Vagina (tissue), 2 donors: ENCODE measurements around the gene PRSS36. TPM values are rescaled to one million over a fixed set of nuclear protein-coding genes. Genes with fewer than 3 reads are reported as not detected.

Experiments used
- DNase-seq, 2 donors: peaks; one replicate each; pipeline ENCODE4 v3.0.0-alpha.2; 2017; ENCODE audit errors: extremely low spot score in 2 of 2
- H3K27ac ChIP-seq: fragments of 200-600 bp; sonication (generic); one replicate; pipeline ENCODE4 v1.5.1; 2019
- H3K27me3 ChIP-seq: fragments of 200-600 bp; sonication (generic); one replicate; pipeline ENCODE4 v1.5.1; 2019
- H3K36me3 ChIP-seq, 2 donors: fragments of 200-600 bp; sonication (generic); one replicate each; pipeline ENCODE4 v1.5.1; 2017 to 2019
- H3K4me1 ChIP-seq: fragments of 200-600 bp; sonication (generic); one replicate; pipeline ENCODE4 v1.5.1; 2019
- H3K4me3 ChIP-seq, 2 donors: fragments of 200-600 bp; sonication (generic); 1 replicate in 1 of 2; 2 replicates in 1 of 2; pipeline ENCODE4 v1.5.1; 2016 to 2019
- H3K9me3 ChIP-seq: fragments of 200-600 bp; sonication (generic); one replicate; pipeline ENCODE4 v1.5.1; 2019
- POLR2A ChIP-seq, 2 donors: fragments of 450-650 bp; IDR thresholded peaks; one replicate each; pipeline ENCODE4 v1.6.1; 2017; ENCODE audit warnings: antibody characterized with exemption in 2 of 2, mild to moderate bottlenecking in 2 of 2, moderate library complexity in 2 of 2
- POLR2AphosphoS5 ChIP-seq, 2 donors: sonication (generic); formaldehyde crosslinking; IDR thresholded peaks; one replicate each; pipeline ENCODE4 v1.9.0; 2017; ENCODE audit warnings: antibody characterized with exemption in 2 of 2, mild to moderate bottlenecking in 2 of 2, low read depth in 1 of 2; ENCODE audit not compliant: insufficient read depth in 1 of 2
- intact Hi-C: fragments of 100-400 bp; cut with DNase I; formaldehyde crosslinking; loops from one replicate; pipeline ENCODE4 v1.15.1; 2023
- total RNA-seq: library from RNA; depleted of rRNA; stranded (reverse); fragments of >200 nt; gene quantifications from one replicate; pipeline ENCODE4 v1.2.3, GENCODE V29; 2016
- TF ChIP-seq, protein P1 (sequence below), 3 experiments: fragments of 450-650 bp in 2 of 3; fragments of 200-600 bp in 1 of 3; sonication (generic) in 1 of 3; IDR thresholded peaks; one replicate each; pipeline ENCODE4 v1.5.1; 2017 to 2019; ENCODE audit warnings: antibody characterized with exemption in 3 of 3, mild to moderate bottlenecking in 2 of 3, moderate library complexity in 2 of 3

PRSS36 gene
- total RNA-seq, 1 donor from 2014 or later = 1.2 TPM

- Histone ChIP-seq H3K27ac (no peak overlapping the region), H3K36me3 (peaks cover 0 to 32% of the 10 kb centered on the region in 2 donors), H3K9me3 (no peaks in the 10 kb centered on the region), H3K4me3 (no peak overlapping the region), H3K27me3 (no peaks in the 10 kb centered on the region), H3K4me1 (peaks cover 25% of the 10 kb centered on the region)
- TF ChIP-seq, protein P1, sequence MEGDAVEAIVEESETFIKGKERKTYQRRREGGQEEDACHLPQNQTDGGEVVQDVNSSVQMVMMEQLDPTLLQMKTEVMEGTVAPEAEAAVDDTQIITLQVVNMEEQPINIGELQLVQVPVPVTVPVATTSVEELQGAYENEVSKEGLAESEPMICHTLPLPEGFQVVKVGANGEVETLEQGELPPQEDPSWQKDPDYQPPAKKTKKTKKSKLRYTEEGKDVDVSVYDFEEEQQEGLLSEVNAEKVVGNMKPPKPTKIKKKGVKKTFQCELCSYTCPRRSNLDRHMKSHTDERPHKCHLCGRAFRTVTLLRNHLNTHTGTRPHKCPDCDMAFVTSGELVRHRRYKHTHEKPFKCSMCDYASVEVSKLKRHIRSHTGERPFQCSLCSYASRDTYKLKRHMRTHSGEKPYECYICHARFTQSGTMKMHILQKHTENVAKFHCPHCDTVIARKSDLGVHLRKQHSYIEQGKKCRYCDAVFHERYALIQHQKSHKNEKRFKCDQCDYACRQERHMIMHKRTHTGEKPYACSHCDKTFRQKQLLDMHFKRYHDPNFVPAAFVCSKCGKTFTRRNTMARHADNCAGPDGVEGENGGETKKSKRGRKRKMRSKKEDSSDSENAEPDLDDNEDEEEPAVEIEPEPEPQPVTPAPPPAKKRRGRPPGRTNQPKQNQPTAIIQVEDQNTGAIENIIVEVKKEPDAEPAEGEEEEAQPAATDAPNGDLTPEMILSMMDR (IDR thresholded peaks at IDR 0.05) = no peak
- TF ChIP-seq POLR2A (IDR thresholded peaks at IDR 0.05) (no peak), POLR2AphosphoS5 (IDR thresholded peaks at IDR 0.05; ENCODE audit: insufficient read depth in 1 of 2, low read depth in 1 of 2) (no peak)
- intact Hi-C loops = no loop called here
- no peak for DNase-seq
These were observed 40.2 kb downstream of the PRSS36 start for GRCh38 chr16:31109622-31110021.

GRCh38 chr16:31108794-31109558 is 40.9 kb downstream of the PRSS36 start:
- peak overlapping the region; percentile 93 for H3K27ac ChIP-seq
- H3K4me1 ChIP-seq = peaks cover 25% of the 10 kb centered on the region
- H3K9me3 ChIP-seq = no peaks in the 10 kb centered on the region
- peak overlapping the region; percentile 87 to 93 for H3K4me3 ChIP-seq
- peaks cover 0 to 32% of the 10 kb centered on the region in 2 donors for H3K36me3 ChIP-seq
- intact Hi-C loops = no loop called here
- TF ChIP-seq, protein P1 (IDR thresholded peaks at IDR 0.05) = no peak
- no peak for TF ChIP-seq POLR2AphosphoS5 (IDR thresholded peaks at IDR 0.05; ENCODE audit: insufficient read depth in 1 of 2, low read depth in 1 of 2)
- no peak for TF ChIP-seq POLR2A (IDR thresholded peaks at IDR 0.05)
- no peaks in the 10 kb centered on the region for H3K27me3 ChIP-seq
- no peak for DNase-seq

- no peaks in the 10 kb centered on the region for H3K27me3 ChIP-seq
- intact Hi-C loops = no loop called here
- TF ChIP-seq, protein P1 (IDR thresholded peaks at IDR 0.05) = no peak
- peak in 1 of 2 donors; percentile 64 for TF ChIP-seq POLR2AphosphoS5 (IDR thresholded peaks at IDR 0.05; ENCODE audit: insufficient read depth in 1 of 2, low read depth in 1 of 2)
- peak in 1 of 2 donors; percentile 45 for TF ChIP-seq POLR2A (IDR thresholded peaks at IDR 0.05)
- no peak for DNase-seq
- no peaks in the 10 kb centered on the region for H3K9me3 ChIP-seq
- H3K36me3 ChIP-seq = peaks cover 0 to 32% of the 10 kb centered on the region in 2 donors
- peaks cover 25% of the 10 kb centered on the region for H3K4me1 ChIP-seq
- peak within 1 kb of the TSS; percentile 93 for H3K27ac ChIP-seq
- peak within 1 kb of the TSS; percentile 87 to 93 for H3K4me3 ChIP-seq
These were observed 41.7 kb downstream of the PRSS36 start, which contains the start of gene BCKDK for GRCh38 chr16:31108035-31108793. BCKDK (plus strand) TSS chr16:31108386; CDS start chr16:31109224, 838 bp downstream.

DNA sequence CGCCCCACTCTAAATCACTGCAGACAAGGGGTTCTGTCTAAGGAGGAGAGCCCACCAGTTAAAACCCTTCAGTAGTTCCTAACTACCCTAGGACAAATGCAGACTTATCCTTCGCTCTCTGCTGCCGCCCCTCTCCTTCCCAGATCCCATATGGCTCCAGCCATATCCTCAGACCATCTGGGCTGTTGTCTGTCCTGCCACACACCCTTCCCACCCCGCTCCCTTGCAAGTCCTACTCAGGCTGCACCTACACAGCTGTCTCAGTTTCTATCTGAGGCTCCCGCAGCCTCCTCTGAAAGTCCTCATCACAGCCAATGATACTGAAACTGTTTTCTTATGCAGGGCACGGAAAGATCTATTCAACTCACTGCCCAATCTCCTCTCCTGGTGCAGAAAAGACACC is 42.4 kb downstream of the PRSS36 start:
- Histone ChIP-seq H3K27me3 (no peaks in the 10 kb centered on the region), H3K4me3 (no peak overlapping the region), H3K4me1 (peaks cover 25% of the 10 kb centered on the region), H3K36me3 (peaks cover 0 to 31% of the 10 kb centered on the region in 2 donors), H3K9me3 (no peaks in the 10 kb centered on the region), H3K27ac (no peak overlapping the region)
- DNase-seq = no peak
- intact Hi-C loops = no loop called here
- TF ChIP-seq POLR2A (IDR thresholded peaks at IDR 0.05) (no peak), POLR2AphosphoS5 (IDR thresholded peaks at IDR 0.05; ENCODE audit: insufficient read depth in 1 of 2, low read depth in 1 of 2) (no peak)
- TF ChIP-seq, protein P1 (IDR thresholded peaks at IDR 0.05) = no peak
